Right cardiac atrium (tissue), 5 donors: ENCODE measurements around the gene CCDC88C. TPM values are rescaled to one million over a fixed set of nuclear protein-coding genes. Genes with fewer than 3 reads are reported as not detected.
A peak's percentile ranks its signal among the peaks of the same experiment; 100 is the strongest.

Source experiments
- ATAC-seq, 2 donors: fragments of 200-7000 bp; cut with Tn5 transposase; one replicate each; pipeline versions ENCODE4 v1.8.0 to v1.9.1; 2020; ENCODE audit warnings: moderate library complexity in 2 of 2, mild to moderate bottlenecking in 1 of 2
- DNase-seq, 3 donors: peaks; one replicate each; pipeline ENCODE4 v3.0.0-alpha.2; 2020
- H3K27ac ChIP-seq: one replicate; pipeline ENCODE4 v1.5.1; 2013; ENCODE audit warnings: mild to moderate bottlenecking, low read length, control low read depth, moderate library complexity
- H3K27me3 ChIP-seq: one replicate; pipeline ENCODE4 v1.6.1; 2013; ENCODE audit not compliant: control insufficient read depth, insufficient read depth
- H3K4me1 ChIP-seq: one replicate; pipeline ENCODE4 v1.6.1; 2013; ENCODE audit warnings: low read length; ENCODE audit not compliant: control insufficient read depth, insufficient read depth
- H3K4me3 ChIP-seq: one replicate; pipeline ENCODE4 v1.5.1; 2013; ENCODE audit warnings: low read length, control low read depth
- H3K9me3 ChIP-seq: one replicate; pipeline ENCODE4 v1.6.1; 2013; ENCODE audit warnings: low read length; ENCODE audit not compliant: control insufficient read depth
- WGBS: extraction: QIAGEN DNeasy Blood & Tissue Kit; methylation state at CpG from one replicate; pipeline ENCODE4 v1.1.7; 2013; 5-methylcytosine and 5-hydroxymethylcytosine counted together
- intact Hi-C, 4 donors: fragments of 100-400 bp; cut with DNase I; formaldehyde crosslinking; loops; one replicate each; pipeline versions ENCODE4 v1.11.0 to v1.14.0; 2022 to 2023
- polyA plus RNA-seq: library from polyadenylated mRNA; stranded (reverse); fragments of 200-250 nt; gene quantifications from one replicate; pipeline ENCODE4 v1.2.3, GENCODE V29; 2013
- total RNA-seq, 4 donors: library from RNA; stranded (reverse); fragmentation: NEBNext Ultra II Directional; extraction: Animal tissue kit (Norgen Biotek cat#: 25700); gene quantifications; one replicate each; pipeline ENCODE4 v1.2.1, GENCODE V29; 2021
- donor health status: healthy with polysubstance abuse.
- donor health status: DM: no; HTN: yes; CAD: no.
- donor health status: DM: no; HTN: no; CAD: no.
- donor health status: DM: no; HTN: yes; CAD: no; lungs with severe emphysema.
- donor health status: DM: yes; HTN: yes; CAD: no.

The CCDC88C gene
- total and polyA plus RNA-seq, 5 donors: 2.5 to 5.4 (median 4.3) TPM

DNA sequence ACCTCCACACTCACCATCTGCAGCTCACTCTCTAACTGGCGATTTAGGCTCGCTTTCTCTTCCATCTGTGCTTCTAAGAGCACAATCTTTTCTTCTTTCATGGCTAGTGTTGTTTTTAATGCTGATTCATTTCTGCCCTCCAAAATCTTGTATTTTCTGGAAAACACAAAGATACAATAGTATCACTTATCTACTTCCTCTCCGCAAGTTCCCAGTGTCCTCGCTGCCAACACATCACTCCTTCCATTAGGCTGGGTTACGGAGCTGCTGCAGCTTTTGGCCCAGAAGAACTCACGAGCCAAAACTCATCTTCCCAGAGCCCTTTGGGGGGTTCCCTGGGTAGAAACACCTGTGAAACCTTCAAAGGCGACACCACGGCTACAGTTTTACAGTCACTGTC, 109.3 kb downstream of the CCDC88C start:
- DNase-seq (peak in 1 of 3 donors; percentile 3), ATAC-seq (peak in 1 of 2 donors; percentile 63)
- Histone ChIP-seq H3K4me3 (no peak overlapping the region), H3K9me3 (no peaks in the 10 kb centered on the region), H3K27ac (no peak overlapping the region), H3K27me3 (no peaks in the 10 kb centered on the region), H3K4me1 (no peaks in the 10 kb centered on the region)
- intact Hi-C loops: no loop called here
- 73% methylated on average over 8 of the region's 8 CpGs for WGBS

DNA sequence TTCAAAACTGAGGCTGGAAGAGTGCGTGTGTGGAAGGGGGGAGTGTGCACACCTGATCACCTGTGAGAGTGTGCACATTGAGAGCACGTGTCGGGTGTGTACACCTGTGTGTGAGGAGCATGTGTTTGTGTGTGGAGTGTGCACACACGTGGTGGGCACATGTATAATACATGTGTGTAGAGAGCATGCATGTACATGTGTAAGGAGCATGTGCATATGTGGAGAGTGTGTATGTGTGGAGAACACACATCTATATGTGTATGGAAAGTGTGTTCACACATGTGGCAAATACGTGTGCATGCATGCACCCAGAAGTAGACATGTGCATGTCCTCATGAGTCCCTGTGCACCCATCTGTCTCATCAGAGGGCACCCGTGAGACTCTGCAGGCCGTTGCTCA, 110.0 kb downstream of the CCDC88C start:
- Histone ChIP-seq H3K4me3 (no peak overlapping the region), H3K27ac (no peak overlapping the region), H3K9me3 (no peaks in the 10 kb centered on the region), H3K27me3 (no peaks in the 10 kb centered on the region), H3K4me1 (no peaks in the 10 kb centered on the region)
- peak in 1 of 3 donors; percentile 12 for DNase-seq
- WGBS: 92% methylated on average over 7 of the region's 7 CpGs
- intact Hi-C loops: no loop called here
- ATAC-seq: no peak

DNA sequence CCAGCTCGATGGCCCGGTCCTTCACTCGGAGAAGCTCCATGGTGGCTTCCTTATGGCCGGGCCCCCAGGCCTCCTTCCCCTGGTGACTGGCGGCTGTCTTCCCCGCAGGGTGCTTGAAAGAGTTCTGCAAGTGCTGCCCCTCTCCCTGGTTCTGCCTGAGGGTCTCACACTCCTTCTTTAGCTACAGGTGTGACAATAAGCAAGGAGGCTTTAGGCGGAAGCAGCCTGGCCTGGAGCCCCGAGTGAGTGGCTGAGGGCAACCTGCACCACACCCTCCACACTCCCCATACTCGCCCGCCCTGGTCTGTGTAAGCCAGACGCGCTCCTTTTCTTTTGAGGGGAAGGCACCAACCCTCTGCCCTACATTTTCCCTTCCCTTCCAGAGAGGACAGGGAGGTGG, 110.6 kb downstream of the CCDC88C start:
- no peaks in the 10 kb centered on the region for H3K9me3 ChIP-seq
- H3K4me1 ChIP-seq: no peaks in the 10 kb centered on the region
- peak in 1 of 3 donors; percentile 28 for DNase-seq
- no peak overlapping the region for H3K27ac ChIP-seq
- 95% methylated on average over 12 of the region's 12 CpGs for WGBS
- no peaks in the 10 kb centered on the region for H3K27me3 ChIP-seq
- H3K4me3 ChIP-seq: no peak overlapping the region
- intact Hi-C loops: no loop called here
- no peak for ATAC-seq

DNA sequence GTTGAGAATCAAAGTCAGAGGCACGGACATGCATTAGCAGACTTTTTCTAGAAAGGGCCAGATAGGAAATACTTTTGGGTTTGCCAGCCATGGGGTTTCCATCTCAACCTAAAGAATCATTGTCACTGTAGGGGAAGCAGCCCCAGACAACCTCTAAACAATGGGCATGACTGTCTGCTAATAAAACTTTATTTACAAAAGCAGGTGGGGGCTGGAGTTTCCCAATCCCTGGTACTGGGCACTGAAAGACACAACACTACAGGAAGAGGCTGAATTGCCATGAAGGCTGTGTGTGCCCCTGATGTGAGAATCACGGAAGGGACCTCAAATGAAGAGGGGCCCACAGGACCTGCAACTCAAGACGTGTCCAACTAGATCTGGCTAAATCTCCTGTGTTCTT, 111.1 kb downstream of the CCDC88C start:
- Histone ChIP-seq H3K4me3 (no peak overlapping the region), H3K27ac (no peak overlapping the region), H3K27me3 (no peaks in the 10 kb centered on the region), H3K4me1 (no peaks in the 10 kb centered on the region), H3K9me3 (no peaks in the 10 kb centered on the region)
- no peak for DNase-seq
- 96% methylated on average over 3 of the region's 3 CpGs for WGBS
- no peak for ATAC-seq
- intact Hi-C loops: no loop called here

DNA sequence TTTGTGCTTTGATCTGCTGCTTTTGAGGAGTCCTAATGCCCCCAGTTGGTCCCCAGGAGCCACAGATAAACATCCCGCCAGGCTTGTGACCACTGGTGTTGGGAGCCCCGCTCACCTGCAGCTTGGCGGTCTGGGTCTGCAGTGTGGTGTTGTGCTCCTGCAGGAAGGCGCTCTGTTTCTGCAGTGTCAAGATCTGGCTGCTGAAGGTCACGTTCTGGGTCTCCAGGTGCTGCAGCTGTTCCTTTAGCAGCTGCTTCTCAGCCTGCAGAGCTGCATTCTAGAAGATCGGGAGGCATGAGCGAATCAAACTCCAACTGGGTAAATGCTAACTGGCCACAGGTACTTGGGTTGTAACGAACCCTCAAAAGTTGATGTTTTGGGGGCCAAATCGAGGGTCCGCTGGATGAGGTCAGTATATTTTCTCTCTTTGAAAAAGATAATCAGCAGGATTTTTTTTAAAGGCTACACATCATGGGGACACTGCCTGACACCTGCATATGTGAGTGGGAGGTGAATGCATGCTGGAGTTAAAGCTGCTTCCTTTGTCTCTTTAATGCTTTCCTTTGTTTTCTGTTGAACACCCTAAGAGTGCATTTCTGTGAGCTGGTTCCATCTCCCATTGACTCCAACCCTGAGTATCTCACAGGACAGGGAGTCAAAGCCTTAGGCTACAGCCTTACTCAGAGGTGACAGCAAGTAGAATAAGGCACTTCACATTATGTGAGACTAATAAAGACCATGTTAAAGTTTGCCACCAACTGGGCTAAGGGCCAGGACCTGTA, 111.8 kb downstream of the CCDC88C start:
- Histone ChIP-seq H3K27ac (no peak overlapping the region), H3K4me3 (no peak overlapping the region), H3K27me3 (no peaks in the 10 kb centered on the region), H3K4me1 (no peaks in the 10 kb centered on the region), H3K9me3 (no peaks in the 10 kb centered on the region)
- 92% methylated on average over 10 of the region's 10 CpGs for WGBS
- intact Hi-C loops: no loop called here
- DNase-seq: peak in 1 of 3 donors; percentile 6
- no peak for ATAC-seq

DNA sequence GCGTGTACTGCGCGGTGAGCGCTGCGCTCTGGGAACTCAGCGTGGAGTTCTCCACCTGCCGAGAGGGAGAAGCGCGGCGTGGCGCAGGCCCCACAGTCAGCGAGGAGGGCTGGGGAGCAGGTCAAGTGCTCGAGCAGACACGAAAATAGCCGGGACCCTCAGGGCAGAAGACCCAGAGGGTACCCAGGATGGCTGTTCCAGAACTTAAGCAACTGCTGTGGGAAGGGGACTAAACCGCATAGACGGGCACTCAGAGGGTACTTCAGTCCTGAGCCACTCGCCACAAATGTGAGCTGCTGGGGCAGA, 113.7 kb downstream of the CCDC88C start:
- Histone ChIP-seq H3K4me1 (no peaks in the 10 kb centered on the region), H3K27me3 (no peaks in the 10 kb centered on the region), H3K9me3 (no peaks in the 10 kb centered on the region), H3K27ac (no peak overlapping the region), H3K4me3 (no peak overlapping the region)
- intact Hi-C loops: no loop called here
- DNase-seq: peak in 1 of 3 donors; percentile 4
- ATAC-seq: peak in 1 of 2 donors; percentile 11
- 65% methylated on average over 18 of the region's 18 CpGs for WGBS

DNA sequence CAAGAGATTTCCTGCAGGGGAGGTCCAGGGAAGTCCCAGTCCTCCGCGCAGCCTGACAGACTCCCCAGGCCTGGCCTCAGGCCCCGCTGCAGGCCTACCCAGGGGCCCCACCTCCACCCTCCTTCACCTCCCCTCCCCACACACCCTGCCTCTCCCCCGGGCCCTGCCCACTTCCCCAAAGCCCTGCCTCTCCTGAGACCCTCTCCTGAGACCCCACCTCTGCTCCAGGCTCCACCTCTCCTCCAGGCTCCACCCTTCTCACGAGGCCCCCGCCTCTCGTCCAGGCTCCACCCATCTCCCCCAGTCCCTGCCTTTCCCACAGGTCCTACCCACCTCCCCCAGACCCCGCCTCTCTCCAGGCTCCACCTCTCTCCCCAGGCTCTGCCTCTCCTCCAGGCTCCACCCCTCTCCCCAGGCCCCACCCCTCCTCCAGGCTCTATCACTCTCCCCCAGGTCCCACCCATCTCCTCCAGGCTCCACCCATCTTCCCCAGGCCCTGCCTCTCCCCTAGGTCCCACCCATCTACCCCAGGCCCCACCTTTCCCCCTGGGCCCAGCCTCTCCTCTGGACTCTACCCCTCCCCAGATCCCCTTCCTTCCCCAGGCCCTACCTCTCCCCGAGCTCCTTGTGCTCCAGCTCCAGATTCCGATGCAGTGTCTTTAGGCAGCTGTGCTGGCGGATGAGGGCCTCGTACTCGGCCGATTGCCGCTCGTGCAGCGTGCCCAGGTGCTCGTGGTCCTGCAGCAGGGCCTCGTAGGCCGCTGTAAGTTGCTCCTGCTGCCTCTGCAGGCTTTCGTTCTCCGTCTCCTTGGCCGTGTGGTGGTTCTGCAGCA, 114.3 kb downstream of the CCDC88C start:
- ATAC-seq (peak; percentile 62 to 88), DNase-seq (peak; percentile 64 to 84 (median 72))
- H3K9me3 ChIP-seq: no peaks in the 10 kb centered on the region
- H3K27me3 ChIP-seq: no peaks in the 10 kb centered on the region
- no peaks in the 10 kb centered on the region for H3K4me1 ChIP-seq
- no peak overlapping the region for H3K27ac ChIP-seq
- WGBS: 44% methylated on average over 23 of the region's 23 CpGs
- H3K4me3 ChIP-seq: no peak overlapping the region
- intact Hi-C loops: no loop called here

DNA sequence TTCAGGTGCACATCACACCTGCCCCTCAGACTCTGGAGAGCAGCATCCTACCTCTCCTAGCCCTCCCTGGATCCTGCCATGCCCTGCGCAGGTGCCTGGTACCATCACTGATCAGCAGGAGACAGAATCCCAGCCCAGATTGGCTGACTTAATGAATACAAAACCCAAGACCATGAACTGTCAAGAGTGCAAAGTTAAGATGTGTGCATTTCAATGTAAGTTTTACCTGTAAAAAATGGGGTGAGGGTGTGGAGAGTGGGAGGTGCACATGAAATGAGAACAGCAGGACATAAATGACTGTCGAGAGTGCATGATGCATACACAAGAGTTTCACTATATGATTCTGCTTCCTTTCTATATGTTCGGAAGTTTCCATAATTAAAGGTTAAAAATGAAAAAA, 115.2 kb downstream of the CCDC88C start:
- no peaks in the 10 kb centered on the region for H3K4me1 ChIP-seq
- no peak overlapping the region for H3K4me3 ChIP-seq
- H3K9me3 ChIP-seq: no peaks in the 10 kb centered on the region
- 84% methylated on average over 3 of the region's 3 CpGs for WGBS
- no peaks in the 10 kb centered on the region for H3K27me3 ChIP-seq
- H3K27ac ChIP-seq: no peak overlapping the region
- ATAC-seq (no peak), DNase-seq (peak in 1 of 3 donors; percentile 22)
- intact Hi-C loops: no loop called here

DNA sequence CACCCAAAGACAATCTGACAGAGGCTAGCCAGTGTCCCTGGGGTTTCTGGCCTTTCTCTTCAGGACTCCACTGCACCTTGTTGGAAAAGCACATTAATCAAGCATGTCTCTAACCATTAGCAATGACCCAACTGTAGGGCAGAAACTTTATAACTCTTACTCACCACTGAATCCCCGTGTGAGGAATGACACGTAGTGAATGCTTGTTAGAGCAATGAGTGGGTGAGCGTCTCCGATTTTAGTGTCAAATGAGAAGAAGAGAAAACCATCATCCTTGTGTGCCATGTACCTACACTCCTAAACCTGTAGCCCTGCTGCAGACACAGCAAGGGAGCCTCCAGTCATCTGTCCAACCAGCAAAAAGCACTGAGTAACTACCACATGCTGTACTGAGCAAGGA, 116.7 kb downstream of the CCDC88C start:
- Histone ChIP-seq H3K4me3 (no peak overlapping the region), H3K9me3 (no peaks in the 10 kb centered on the region), H3K27ac (no peak overlapping the region), H3K4me1 (no peaks in the 10 kb centered on the region), H3K27me3 (no peaks in the 10 kb centered on the region)
- intact Hi-C loops: no loop called here
- 87% methylated on average over 4 of the region's 4 CpGs for WGBS
- DNase-seq (no peak), ATAC-seq (no peak)

DNA sequence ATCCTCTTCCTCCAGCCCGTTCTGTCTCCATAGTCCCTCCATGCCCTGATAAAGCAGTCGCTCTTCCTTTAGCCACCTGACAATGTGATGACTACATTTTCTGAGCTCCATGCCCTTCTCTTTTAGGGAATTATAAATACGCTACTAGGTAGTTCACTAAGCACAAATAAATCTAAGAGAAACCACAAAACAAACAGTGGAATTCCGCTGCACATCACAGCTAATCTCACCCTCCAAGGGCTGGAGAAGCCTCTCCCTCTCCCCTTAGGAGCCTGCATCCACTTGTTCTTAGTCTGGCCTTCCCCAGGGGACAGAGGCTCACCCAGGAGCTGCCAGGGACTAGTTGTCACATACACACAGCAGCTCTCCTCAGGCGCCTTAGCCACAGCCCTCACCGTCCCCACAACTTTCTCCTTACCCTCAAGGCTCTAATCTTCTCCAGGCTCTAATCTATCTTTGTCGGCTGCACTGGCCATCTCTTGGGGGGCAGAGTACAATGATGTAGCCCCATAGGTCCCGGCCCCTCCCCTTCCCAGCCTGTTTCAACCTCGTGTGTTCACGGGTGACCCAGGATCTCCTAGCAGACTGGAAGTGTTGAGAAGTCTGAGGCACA, 117.2 kb downstream of the CCDC88C start:
- DNase-seq: no peak
- H3K27ac ChIP-seq: no peak overlapping the region
- intact Hi-C loops: no loop called here
- no peaks in the 10 kb centered on the region for H3K9me3 ChIP-seq
- H3K4me3 ChIP-seq: no peak overlapping the region
- ATAC-seq: no peak
- H3K4me1 ChIP-seq: no peaks in the 10 kb centered on the region
- WGBS: 73% methylated on average over 10 of the region's 10 CpGs
- no peaks in the 10 kb centered on the region for H3K27me3 ChIP-seq
